ENCODE data around the gene TMEM9B. TPM values are rescaled to one million over a fixed set of nuclear protein-coding genes. Genes with fewer than 3 reads are reported as not detected.

TMEM9B gene
- total and polyA plus RNA-seq, 9 of the 15 experiments (the other 6 are each of a cell fraction or from before 2014, with no cell fraction given): 7.7 to 20.0 (median 14.0) TPM

- TF ChIP-seq MNT (conservative IDR thresholded peaks at IDR 0.05) (peak; percentile 81 to 91), ZNF282 (CRISPR knock-in tag; IDR thresholded peaks at IDR 0.05) (0 out of 2 replicates have a peak, but pooled peaks have one; percentile 9), TOE1 (IDR thresholded peaks at IDR 0.05; ENCODE audit: borderline replicate concordance) (peak; percentile 63; the same call in 1 of the 2 replicates), TOE1 (CRISPR knock-in tag; IDR thresholded peaks at IDR 0.05; ENCODE audit: borderline replicate concordance, low read depth) (peak; percentile 23; the same call in 1 of the 2 replicates), HLTF (IDR thresholded peaks at IDR 0.05) (peak; percentile 53; the same call in 1 of the 2 replicates), ZNF121 (CRISPR knock-in tag; conservative IDR thresholded peaks at IDR 0.05) (peak; percentile 96), MLX (CRISPR knock-in tag; conservative IDR thresholded peaks at IDR 0.05) (no peak), ERF (CRISPR knock-in tag; IDR thresholded peaks at IDR 0.05) (peak; percentile 35; the same call in 1 of the 2 replicates), PHF8 (IDR thresholded peaks at IDR 0.05; ENCODE audit: borderline replicate concordance, low read length) (peak; percentile 96), IRF9 (tag; IDR thresholded peaks at IDR 0.05) (no peak), CLOCK (CRISPR knock-in tag; IDR thresholded peaks at IDR 0.05; ENCODE audit: borderline replicate concordance) (no peak), SRSF1 (IDR thresholded peaks at IDR 0.05; ENCODE audit: low read depth, low read length) (0 out of 2 replicates have a peak, but pooled peaks have one; percentile 50), U2AF1 (optimal IDR thresholded peaks at IDR 0.05; ENCODE audit: low read depth, low read length) (peak; percentile 23), GATAD2A (IDR thresholded peaks at IDR 0.05) (no peak), TBL1XR1 (IDR thresholded peaks at IDR 0.05; ENCODE audit: low read length in 2 of 2) (peak in 1 of 2 experiments; percentile 70; a peak in 2 of 4 replicates), JUND (IDR thresholded peaks at IDR 0.05; ENCODE audit: borderline replicate concordance, low read depth, low read length) (0 out of 2 replicates have a peak, but pooled peaks have one; percentile 4), JUND (tag; IDR thresholded peaks at IDR 0.05; ENCODE audit: borderline replicate concordance, low read depth, low read length) (0 out of 3 replicates have a peak, but pooled peaks have one; percentile 19)
These were observed at the start of gene TMEM9B (continued) for GRCh38 chr11:8964324-8965320.

Data from K562 (cell line).